RPMI8226 (cell line): ENCODE results near the gene UGDH.
"Not testable (repeated sequence)": the region's sequence is repeated elsewhere in the genome, so short reads cannot be mapped to it uniquely, and the experiment has no call there.

Experiments used
- DNase-seq: peaks from one replicate; pipeline ENCODE4 v3.0.0-alpha.2; 2015

Gene UGDH

DNA sequence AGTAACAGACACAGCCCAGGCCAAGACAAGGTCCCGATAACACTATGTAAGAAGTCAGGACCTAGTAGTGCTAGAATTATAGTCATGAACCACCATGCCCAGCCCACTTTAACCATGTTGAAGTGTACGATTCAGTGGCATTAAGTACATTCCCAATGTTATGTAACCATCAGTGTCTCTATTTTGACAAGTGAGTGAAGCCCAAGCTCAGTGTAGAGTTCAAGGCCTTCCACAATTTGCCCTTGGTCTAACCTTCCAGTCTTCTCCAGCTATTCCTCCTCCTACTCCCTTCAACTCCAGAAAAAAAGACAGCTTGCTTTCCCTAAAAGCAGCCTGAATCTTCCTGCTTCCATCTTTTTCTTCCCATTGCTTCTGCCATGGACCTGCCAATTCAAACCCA lies 36.9 kb downstream of the UGDH start:
- DNase-seq = no peak

- no peak for DNase-seq
Measured at GRCh38 chr4:39486221-39486804, 40.9 kb downstream of the UGDH start.

GRCh38 chr4:39484582-39485272 lies 42.5 kb downstream of the UGDH start:
- DNase-seq = no peak

DNA sequence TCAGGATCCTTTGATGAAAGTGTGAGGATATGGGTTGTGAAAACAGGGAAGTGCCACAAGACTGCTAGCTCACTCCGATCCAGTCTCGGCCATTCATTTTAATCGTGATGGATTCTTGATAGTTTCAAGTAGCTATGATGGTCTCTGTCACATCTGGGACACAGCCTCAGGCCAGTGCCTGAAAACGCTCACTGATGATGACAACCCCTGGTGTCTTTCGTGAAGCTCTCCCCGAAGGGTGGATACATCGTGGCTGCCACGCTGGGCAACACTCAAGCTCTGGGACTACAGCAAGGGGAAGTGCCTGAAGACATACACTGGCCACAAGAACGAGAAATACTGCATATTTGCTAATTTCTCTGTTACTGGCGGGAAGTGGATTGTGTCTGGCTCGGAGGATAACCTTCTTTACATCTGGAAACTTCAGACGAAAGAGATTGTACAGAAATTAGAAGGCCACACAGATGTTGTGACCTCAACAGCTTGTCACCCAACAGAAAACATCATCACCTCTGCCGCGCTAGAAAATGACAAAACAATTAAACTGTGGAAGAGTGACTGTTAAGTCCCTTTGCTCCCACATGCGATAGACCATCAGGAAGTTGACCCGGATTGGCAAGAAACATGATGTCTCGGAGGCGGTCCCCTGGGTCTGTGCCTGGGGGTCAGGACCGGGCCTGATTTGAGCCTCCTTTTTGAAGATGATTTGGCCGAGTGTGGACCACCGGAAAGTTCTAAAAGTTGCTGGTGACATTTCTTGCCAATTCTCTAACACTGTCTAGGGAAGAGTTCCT lies 46.1 kb downstream of the UGDH start:
- DNase-seq = no peak

- DNase-seq = no peak
Measured at GRCh38 chr4:39480251-39480650, 47.0 kb downstream of the UGDH start.

DNA sequence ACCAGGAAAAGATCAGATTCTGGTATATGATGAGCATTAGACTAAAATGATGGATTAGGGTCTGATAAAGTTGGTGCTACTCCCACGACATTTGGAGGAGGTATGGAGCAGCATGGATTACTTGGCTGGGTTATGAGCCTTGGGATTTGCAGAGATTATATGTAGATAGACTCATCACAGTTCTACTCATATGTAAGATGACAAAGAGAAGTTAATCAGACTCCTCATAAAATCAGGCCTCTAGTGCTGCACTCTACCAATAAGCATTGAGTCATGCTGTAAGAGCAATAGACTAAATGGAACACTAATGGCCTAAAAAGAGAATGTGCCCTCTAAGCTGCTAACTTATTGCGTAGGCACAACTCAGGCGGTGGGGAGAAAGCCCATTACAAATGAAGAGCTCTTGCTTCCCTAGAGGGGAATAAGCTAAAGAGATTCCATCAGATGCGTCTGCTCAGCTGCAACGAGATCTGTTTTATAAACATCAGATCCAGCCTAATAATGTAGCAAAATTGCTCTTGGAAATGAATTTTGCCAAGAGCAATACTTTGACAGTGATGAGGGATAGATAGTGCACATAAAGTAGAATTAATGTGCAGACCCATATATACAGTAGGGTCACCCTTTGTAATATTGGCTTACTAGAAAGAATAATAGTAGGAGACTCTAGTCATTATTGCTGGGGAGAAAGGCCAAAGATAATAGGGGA lies 50.9 kb downstream of the UGDH start:
- DNase-seq = no peak

DNA sequence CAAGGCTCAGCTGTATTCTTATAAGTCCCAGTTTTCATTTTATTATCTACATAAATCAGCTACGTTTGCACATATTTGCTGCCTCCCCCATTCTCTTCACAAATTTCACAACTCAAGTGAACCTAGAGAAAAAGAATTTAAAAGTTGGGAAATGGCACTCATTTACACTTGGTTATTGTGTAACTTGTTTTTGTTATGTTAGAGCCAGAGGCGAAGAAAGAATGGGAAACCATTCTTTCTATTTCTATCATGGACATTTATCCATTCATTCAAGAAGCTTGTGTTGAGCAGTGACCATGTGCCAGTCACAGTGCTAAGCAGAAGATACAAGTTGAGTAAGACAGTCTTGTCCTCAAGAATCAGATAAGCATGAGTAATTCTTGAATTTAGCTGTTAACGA lies 54.8 kb downstream of the UGDH start:
- no peak for DNase-seq

DNA sequence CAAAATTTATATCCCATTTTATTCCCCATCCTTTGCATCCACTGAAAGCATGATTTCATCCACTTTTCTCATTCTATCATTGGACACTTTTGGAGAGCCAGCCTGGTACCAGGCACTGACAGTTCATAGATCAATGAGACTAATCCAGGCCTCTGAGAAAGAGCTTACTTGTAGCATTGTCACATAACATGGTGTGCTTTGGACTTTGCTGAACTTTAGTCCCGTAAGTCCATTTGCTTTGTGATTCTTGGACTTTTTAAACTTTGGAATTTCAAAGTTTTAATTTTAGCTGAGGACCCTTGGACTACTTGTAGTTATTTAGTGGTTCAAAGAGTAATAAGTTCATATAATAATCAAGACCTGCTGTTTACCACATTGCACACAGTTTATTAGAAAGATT lies 56.8 kb downstream of the UGDH start:
- DNase-seq = no peak

- peak; percentile 58 for DNase-seq
Measured at GRCh38 chr4:39469429-39470077, 57.7 kb downstream of the UGDH start.

GRCh38 chr4:39467464-39467863 lies 59.8 kb downstream of the UGDH start:
- DNase-seq = no peak

DNA sequence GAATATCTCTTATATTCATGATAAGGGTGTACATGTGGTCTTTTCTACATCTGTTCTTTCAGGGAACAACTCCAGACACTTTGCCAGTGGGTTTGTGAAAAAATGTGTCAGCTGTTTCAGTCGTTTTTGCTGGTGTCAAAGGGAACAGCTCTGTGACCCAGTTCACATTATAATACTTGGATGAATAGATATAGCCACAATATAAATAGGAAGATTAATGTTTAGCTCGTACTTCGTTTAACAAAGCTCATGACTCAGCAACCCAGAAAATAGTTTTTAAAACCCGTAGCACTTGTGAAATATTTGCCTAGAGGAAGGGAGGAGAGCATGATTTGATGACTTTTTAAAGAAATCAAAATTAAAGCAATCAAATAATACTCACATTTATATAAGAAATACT lies 60.5 kb downstream of the UGDH start:
- no peak for DNase-seq

- DNase-seq = peak; percentile 10
Measured at GRCh38 chr4:39464886-39465501, 62.2 kb downstream of the UGDH start.

DNA sequence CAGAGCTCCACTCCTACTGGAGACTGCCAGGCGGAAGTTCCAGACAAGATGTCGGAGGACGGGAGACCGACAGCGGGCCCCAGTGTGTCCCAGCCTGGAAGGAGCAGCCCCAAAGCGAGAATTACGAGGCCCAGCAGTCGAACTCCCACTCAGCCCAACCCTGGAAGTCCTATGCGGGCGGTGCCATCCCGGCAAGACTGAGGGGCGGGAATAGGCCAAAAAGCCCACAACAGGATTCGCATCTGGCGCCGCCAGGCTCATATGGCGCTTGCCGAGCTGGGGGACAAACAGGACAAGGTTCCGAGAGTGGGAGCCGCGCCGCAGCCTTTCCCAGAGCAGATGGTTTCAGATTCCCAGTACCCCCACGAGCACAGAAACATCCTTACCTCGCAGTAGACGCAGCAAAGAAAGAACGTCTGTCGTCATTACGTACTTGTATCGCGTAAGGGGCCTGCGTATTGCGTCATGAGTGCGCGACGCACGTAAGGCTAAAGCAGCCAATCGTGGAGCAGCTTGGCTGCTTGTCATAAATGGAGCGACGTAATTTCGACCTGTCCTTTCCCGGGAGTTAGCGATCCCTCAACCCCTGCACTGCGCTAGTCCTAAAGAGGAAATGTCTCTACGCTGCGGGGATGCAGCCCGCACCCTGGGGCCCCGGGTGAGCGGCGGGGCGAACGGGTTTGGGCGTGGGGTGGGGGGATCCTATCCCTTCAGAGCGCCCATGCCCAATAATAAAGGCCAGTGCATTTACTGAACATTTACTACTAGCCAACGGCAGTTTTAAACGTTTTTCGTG lies 68.5 kb downstream of the UGDH start, which contains the start of the genes LIAS and RPL9:
Gene LIAS, plus strand, starts transcription at position 552 of the 796 bp plus-strand sequence. Its CDS starts 62 bp downstream, at position 614.
Gene RPL9, minus strand, starts transcription at position 418 of the 796 bp plus-strand sequence. CDS start 483 bp downstream, outside the sequence.
- DNase-seq = peak; percentile 96

GRCh38 chr4:39458161-39458504 lies 69.1 kb downstream of the UGDH start:
- DNase-seq = not testable (repeated sequence)

DNA sequence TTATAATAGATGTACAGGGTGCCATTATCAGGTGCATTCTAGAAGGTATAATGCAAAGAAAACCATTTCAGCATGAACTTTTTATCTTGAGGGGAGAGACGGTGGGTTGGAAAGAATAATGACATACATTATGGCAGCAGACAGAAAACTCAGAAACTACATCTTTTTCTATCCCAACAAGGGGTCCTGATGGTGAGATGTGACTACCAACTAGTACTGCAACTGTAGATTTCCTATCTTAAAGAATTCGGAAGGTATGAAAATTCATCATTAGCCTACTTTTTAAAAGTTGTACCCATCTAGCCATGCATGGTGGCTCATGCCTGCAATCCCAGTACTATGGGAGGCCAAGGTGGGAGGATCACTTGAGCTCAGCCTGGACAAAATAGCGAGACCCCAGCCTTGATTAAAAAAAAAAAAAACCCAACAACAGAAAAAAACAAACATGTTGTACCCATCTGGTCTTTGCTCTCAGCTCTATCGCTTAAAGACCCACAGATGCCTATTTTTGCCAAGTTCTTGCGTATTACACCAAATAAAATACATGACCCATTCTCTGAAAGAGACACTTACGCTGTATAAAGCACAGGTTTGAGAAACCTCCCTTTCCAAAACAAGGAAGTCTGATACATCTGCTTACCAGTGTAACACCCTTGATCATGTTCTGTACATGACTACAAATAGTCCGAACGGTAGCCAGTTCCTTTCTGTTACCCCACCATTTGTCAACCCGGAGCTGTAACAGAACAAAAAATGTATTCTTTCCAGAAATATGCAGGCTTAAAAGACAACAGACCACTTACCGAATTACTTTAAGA lies 70.1 kb downstream of the UGDH start:
- no peak for DNase-seq

DNA sequence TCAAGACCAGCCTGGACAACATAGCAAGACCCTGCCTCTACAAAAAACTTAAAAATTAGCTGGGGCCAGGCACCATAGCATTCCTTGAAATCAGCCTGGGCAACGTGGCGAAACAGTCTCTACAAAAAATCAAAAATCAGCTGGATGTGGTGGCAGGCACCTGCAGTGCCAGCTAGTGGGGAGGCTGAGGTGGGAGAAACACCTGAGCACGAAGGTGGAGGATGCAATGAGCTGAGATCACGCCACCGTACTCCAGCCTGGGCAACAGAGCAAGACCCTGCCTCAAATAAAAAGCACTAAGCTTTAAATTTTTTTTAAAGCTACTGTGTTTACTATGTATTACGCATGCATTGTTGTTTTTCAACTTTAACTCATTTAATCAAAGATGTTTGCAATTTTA lies 71.8 kb downstream of the UGDH start:
- no peak for DNase-seq

GRCh38 chr4:39453738-39454137 lies 73.5 kb downstream of the UGDH start:
- DNase-seq = no peak

GRCh38 chr4:39452860-39453587 lies 74.2 kb downstream of the UGDH start:
- no peak for DNase-seq

DNA sequence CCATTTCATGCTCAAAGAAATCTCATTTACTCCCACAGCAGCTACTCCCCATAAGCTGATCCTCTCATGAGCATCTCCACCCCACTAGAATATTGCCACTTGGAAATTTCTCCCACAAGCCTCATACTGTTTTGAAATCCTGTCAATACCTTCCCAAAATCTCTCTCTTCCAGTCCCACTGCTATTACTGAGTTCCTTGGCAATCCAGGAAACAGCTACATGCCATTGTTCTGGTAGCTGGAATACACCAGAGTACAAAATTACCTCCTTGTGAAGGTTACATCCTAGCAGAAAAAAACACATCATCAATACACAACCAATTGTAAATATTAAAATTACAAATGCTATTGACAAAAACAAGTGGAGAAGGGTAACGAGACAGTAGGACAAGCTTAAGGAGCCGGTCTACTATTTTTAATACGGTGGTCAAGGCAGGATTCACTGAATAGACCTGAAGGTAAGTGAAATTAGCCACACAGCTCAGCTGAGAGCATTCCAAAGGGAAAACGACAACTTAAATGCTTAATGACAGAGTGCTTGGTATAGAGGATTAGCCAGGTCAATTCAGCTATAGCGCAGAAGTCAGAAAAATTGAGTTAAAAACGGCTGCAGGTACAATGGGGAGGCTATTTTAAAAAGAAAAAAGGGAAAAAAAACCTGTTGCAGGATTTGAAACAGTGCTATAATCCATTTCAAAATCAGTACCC lies 74.9 kb downstream of the UGDH start:
- no peak for DNase-seq
